ENCODE results near the gene CATSPERD. TPM values are rescaled to one million over a fixed set of nuclear protein-coding genes. Genes with fewer than 3 reads are reported as not detected.

Gene CATSPERD, protein sequence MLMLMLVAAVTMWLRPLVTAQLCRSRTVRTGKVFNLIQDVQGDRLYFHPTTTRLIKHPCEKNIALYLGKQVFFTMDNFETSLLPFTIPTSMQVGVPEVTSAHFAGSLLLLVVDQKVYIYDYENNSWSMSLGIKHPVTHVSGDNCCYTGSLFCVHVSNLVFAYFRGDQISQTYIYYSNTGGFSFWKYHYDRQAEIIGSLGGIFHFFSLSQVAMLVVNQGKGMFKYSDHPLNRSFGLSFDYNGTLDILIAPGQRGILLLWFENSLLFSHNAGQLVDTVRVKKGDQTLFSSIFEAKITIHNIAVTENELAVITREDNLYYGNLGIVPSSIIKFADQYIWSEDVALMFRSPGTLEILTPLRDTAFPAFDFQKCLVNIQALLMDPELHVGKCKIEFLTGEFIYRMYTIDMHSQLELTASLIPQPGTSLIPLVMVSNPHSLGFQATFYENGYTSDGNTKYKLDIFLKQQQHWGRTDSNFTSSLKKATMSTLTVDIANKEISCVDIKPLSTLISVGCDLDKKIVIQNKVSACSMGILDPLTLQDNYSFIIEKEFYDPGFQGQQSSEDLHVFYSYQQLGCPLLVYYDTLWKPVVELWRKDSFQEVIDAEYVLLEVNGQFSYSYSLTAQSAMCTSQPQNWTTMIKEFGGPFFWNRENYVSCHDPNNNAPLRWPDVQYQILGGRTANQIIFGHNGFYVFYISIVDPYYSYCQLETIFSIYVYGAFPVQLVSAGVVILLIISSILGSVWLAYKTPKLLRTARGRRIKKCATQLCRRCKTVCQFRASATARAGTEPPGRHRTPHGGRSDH
- total RNA-seq = not detected
- long read RNA-seq, donor 1 = 0 reads
- long read RNA-seq, donor 2 = 0 reads

GRCh38 chr19:5719961-5720790 lies at the start of gene CATSPERD, which contains the start of gene LONP1:
CATSPERD (plus strand) TSS chr19:5720637; CDS start chr19:5720738, 101 bp downstream.
LONP1 (minus strand) TSS chr19:5720146; CDS start chr19:5720132, 14 bp downstream.
- intact Hi-C loops (cut with DNase I) = no loop called here
- DNase-seq (ENCODE audit: low spot score) = peak; percentile 100

GRCh38 chr19:5671600-5671999 lies 48.8 kb upstream of the CATSPERD start:
- intact Hi-C loops (cut with DNase I) = no loop called here

GRCh38 chr19:5672708-5673459 lies 47.6 kb upstream of the CATSPERD start:
- intact Hi-C loops (cut with DNase I) = no loop called here
- DNase-seq (ENCODE audit: low spot score) = no peak

More at GRCh38 chr19:5671600-5671999, 48.8 kb upstream of the CATSPERD start:
- no peak for DNase-seq (ENCODE audit: low spot score)

- DNase-seq (ENCODE audit: low spot score) = no peak
- intact Hi-C loops (cut with DNase I) = no loop called here
Observed at GRCh38 chr19:5673752-5674151, 46.7 kb upstream of the CATSPERD start.

- intact Hi-C loops (cut with DNase I) = loop anchor here in 1 of 2 donors (5.0 kb wide), 1 partner anchor 1882 kb away; no protein-coding TSS in a partner anchor
- no peak for DNase-seq (ENCODE audit: low spot score)
Observed at GRCh38 chr19:5674714-5675113, 45.7 kb upstream of the CATSPERD start.

DNA sequence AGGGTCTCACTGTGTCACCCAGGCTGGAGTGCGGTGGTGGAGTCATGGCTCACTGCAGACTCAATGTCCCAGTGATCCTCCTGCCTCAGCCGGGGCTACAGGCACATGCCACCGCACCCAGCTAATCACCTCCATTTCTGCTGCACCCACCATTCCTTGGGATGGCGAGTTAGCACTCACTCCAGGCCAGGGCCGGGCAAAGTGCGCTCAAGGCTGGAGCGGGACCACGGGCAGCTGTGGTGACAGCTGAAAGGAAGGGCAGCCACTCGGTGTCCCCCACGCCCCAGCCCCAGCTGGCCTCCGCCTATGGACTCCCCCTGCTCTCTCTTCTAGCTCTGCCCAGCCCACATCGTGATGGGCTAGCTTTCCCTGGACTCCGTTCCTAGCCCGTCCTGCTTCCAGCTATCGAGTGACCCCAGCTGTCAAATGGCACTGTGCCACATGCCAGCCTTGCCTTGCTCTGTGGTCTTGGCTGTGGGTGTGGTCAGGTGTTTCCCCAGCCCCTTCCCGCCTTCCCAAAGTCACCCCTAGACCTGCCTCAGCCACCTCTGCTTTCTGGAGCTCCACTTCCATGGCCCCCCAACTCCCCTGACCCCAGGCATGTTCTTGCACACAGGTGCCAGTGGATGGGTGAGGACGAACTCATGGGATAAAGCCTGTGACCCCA lies 44.2 kb upstream of the CATSPERD start:
- intact Hi-C loops (cut with DNase I) = loop anchor here in 1 of 2 donors (5.0 kb wide), 1 partner anchor 1884 kb away; no protein-coding TSS in a partner anchor

GRCh38 chr19:5676772-5677105 lies 43.7 kb upstream of the CATSPERD start:
- intact Hi-C loops (cut with DNase I) = loop anchor here in 1 of 2 donors (5.0 kb wide), 1 partner anchor 1884 kb away; no protein-coding TSS in a partner anchor
- DNase-seq (ENCODE audit: low spot score) = no peak

More for the DNA sequence above, 44.2 kb upstream of the CATSPERD start:
- no peak for DNase-seq (ENCODE audit: low spot score)

DNA sequence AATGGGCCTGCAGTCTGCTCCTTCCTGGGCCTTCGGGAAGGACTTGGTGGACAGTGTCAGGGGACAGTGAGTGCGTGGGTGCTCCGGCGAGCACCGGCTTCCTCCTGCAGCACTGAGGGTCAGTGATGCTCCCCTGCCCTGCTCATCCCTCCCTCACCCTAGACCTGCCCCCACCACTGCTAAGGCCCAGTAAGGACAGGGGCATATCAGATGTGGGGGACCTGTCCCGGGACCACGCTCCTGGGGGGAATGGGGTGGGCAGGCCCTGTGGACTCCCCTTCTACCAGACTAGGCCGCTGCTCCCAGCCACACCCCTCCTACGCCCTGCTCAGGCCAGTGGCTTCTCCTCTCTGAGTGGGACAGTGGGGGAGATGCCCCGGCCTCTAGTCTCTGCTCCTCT lies 43.3 kb upstream of the CATSPERD start:
- DNase-seq (ENCODE audit: low spot score) = no peak

DNA sequence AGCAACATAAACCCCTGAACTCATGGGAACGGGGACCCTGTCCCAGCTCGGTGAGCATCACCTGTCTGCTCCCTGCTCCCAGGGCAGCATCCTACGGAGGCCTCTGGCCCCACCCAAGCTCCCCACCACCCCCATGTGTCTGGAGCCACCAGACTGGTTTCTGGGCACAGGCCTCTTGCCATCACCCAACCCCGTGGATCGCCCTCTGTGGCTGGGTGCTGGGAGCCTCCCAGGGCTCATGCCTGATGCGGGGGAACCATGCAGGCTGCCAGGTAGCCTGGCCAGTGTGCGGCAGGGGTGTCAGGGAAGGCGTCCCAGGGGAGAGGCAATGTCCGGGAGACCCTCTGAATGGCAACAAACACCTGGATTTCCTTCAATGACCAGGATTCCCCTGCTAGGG lies 42.9 kb upstream of the CATSPERD start:
- DNase-seq (ENCODE audit: low spot score) = no peak
- intact Hi-C loops (cut with DNase I) = loop anchor here in 1 of 2 donors (5.0 kb wide), 1 partner anchor 1885 kb away; no protein-coding TSS in a partner anchor

More for the DNA sequence above, 43.3 kb upstream of the CATSPERD start:
- intact Hi-C loops (cut with DNase I) = loop anchor here in 1 of 2 donors (5.0 kb wide), 1 partner anchor 1885 kb away; no protein-coding TSS in a partner anchor

DNA sequence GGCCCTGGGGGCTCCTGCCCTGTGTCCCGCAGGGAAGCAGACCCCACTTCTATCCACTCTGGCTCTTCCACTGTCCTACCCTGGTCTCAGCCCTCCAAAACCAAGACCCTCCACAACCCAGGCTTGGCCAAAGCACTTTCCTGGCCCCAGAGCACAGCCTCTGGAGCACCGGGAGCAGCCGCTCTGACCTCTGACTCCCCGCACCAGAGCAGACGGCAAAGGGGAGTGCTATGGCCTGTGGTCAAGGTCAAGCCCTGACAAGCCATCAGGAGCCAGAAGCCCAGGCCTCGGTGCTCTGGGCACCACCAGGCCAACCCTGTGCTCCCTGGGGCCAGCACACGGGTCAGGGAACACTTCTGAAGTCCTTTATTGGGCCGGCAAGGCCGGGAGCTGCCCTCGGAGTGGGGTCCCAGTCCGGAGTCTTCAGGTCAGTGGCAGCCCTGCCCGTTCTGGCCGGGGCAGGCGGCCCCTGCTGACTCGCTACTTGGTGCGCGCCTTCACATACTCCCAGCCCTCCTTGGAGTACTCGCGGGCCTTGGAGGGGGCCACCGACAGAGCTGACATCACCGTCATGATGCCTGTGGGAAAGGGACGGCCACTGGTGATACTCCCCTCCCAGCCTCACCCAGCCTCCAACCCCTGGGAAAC lies 42.2 kb upstream of the CATSPERD start:
- no peak for DNase-seq (ENCODE audit: low spot score)
- intact Hi-C loops (cut with DNase I) = loop anchor here in 1 of 2 donors (5.0 kb wide), 1 partner anchor 1886 kb away; no protein-coding TSS in a partner anchor

DNA sequence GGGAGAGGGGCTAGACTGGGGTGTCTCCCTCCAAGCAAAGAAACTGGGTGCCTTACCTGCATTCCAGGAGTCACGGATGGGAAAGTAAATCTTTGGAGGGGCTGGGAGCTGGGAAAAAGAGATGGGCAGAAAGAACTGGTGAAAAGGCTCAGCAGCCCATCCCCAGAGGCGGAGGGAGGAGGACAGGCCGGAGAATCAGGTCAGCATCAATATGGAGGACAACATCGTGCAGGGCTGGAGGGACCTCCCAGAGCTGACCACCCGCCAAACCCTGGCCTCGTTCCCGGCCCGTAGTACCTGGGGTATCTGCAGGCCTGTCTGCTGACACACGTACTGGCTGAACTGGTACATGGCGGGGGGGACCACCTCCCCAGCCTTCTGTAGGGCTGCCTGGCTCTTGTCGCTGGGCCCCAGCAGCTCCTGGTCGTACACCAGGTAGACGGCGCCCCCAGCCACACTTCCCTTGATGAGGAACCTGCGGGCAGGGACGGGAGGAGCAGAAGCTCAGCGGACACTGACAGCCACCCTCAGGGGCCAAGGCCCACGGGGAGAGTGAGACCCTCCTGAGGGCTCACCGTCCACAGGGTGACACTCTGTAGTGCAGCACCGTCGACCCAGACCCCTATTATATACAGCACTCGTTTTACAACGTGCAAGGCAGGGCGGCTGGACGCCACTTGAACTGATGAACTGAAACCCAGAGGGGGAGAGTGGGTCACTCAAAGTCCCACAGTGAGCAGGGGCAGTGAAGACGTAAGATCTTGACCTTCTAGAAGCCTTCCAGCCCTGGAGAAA lies 41.0 kb upstream of the CATSPERD start:
- intact Hi-C loops (cut with DNase I) = loop anchor here in 1 of 2 donors (5.0 kb wide), 1 partner anchor 1887 kb away; no protein-coding TSS in a partner anchor
- no peak for DNase-seq (ENCODE audit: low spot score)

DNA sequence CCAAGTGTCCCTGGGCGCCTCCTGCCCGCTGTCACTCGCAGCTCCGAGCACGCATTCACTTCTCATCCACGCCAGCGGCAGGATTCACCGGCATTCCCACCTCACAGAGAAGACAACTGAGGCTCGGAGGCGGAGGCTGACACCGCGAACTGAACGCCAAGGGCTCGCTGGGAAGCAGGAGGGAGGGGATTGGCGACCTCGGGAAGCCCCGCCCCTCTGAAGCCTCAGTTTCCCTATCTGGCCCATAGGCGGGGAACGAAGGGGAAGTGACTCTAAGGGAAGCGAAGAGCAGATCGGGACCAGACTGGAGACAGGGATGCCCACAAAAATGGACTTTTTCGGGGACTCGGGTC lies 40.4 kb upstream of the CATSPERD start:
- no peak for DNase-seq (ENCODE audit: low spot score)
- intact Hi-C loops (cut with DNase I) = no loop called here

GRCh38 chr19:5680437-5681368 lies 39.7 kb upstream of the CATSPERD start, which contains the start of the genes HSD11B1L and MICOS13:
HSD11B1L (plus strand) TSS chr19:5681027; CDS start chr19:5684833, 3,806 bp downstream.
MICOS13 (minus strand) TSS chr19:5680516; CDS start chr19:5680486, 30 bp downstream.
- intact Hi-C loops (cut with DNase I) = no loop called here
- peak; percentile 100 for DNase-seq (ENCODE audit: low spot score)

DNA sequence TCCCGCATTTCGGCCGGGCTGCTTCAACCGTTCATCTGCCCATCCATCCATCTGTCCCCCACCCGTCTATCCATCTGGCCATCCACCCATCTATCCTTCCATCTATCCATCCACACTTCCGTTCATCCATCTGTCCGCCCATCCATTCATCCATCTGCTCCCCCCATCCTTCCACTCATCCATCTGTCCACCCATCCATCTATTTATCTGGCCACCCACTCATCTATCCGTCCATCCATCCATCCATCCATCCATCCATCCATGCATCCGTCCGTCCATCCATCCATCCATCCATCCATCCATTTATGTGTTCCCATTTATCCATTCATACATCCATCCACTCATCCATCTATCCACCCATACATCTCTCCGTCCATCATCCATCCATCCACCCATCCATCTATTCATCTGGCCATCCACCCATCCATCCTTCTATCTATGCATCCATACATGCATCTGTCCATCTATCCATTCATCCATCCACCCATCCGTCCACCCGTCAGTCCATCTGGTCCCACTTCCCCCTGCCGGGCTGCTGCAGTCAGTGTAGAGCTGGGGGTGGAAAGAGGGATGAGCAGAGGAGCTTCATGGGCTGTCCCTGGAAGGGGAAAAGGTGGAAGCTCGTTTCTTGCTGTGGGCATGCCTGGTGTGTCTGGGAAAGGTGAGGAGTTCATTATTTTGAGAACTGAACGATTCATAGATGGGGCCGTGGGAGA lies 38.9 kb upstream of the CATSPERD start:
- no peak for DNase-seq (ENCODE audit: low spot score)
- intact Hi-C loops (cut with DNase I) = no loop called here

- peak; percentile 50 for DNase-seq (ENCODE audit: low spot score)
- intact Hi-C loops (cut with DNase I) = no loop called here
Observed at GRCh38 chr19:5682107-5682482, 38.3 kb upstream of the CATSPERD start.
